ENCODE results near the gene PTPRN2.

GRCh38 chr7:158495216-158495615 lies 92.4 kb downstream of the PTPRN2 start:
- TF ChIP-seq EZH2 (IDR thresholded peaks at IDR 0.05; ENCODE audit: low read depth) = no peak
- no peak for TF ChIP-seq CTCF (conservative IDR thresholded peaks at IDR 0.05)

Data from PC-9 (cell line).